MV-4-11 (cell line): Measurements from ENCODE around the gene WNK3.
A peak's percentile ranks its signal among the peaks of the same experiment; 100 is the strongest.

Experiments
- DNase-seq: peaks from one replicate; lab custom pipeline; 2025; lab: John Stamatoyannopoulos, UW

WNK3 gene

DNA sequence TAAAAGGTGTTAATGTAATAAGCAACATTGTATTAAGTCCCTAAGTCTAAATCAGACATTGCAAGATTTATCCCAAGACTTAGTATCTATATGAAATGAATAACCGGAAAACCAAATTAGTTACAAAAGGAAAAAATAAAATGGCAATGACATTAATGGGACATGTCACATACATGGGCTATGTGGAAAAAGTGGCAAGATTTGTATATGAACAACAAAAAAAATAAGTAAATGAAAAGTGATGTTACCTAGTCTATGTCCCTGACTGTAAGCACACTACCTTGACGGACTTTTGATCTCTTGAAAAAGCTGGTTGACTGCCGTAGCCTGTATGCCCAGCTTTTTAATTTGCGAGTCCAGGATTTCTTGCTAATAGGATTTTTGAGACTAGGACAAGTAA is 119.3 kb downstream of the WNK3 start:
- DNase-seq, result no peak

DNA sequence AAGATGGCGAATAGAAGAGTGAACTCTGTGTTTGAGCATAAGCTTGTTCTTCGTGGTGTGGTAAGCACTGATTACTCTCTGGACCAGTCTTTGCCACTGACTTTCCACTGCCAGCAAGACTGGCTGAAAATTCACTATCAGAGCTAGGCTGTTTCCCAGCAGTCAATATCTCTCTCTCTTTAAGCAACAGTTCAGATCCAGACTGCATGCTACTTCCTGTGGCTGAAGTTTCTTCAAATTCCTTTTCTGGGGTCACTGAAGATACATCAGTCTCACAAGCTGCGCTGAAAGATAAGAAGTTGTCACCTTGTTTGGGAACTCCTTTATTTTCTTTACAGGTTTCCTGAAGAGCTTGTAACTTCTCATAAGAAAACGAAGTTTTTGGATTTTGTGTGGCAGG is 120.8 kb downstream of the WNK3 start:
- no peak for DNase-seq

DNA sequence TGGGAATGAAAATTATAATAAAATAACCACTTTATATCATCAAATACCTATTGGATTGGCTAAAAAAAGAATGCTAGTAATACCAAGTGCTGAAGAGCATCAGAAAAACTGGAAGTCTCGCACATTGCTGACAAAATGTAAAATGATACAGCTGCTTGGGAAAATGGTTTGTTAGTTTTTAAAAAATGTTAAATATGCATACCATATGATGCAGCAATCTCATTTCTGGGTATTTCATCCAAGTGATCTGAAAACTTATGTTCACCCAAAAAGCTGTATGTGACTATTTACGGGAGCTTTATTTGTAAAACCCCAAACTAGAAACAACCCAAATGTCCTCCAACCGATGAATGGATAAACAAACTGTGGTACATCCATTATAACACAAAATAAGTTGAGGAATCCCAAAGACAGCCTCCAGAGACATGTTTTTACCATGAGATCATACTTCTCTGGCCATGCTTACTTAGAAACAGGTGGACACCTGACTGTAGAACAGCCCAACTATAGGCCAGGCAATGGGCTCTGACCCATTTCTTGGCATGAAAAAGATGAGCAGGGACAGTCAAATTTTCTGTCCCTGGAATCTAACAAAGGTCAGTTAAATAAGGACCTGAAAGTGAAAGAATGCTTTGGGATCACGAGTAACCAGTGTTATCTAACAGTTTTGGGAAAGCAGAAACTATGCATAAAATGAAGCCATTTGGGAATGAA is 127.3 kb downstream of the WNK3 start:
- DNase-seq, result no peak

DNA sequence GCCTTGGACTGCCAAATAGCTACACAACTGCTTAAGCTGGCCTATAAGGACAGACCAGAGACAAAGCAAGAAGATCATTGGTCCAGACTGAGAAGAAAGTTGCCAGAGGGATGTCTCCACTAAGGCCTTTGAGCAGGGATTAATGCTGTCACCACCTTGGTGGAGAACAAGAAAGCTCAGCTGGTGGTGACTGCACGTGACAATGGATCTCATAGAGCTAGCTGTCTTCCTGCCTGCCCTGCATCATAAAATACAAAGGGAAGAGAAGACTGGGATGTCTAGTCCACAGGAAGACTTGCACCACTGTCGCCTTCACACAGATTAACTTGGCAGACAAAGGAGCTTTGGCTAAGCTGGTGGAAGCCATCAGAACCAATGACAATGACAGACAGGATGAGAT is 134.3 kb downstream of the WNK3 start:
- no peak for DNase-seq

DNA sequence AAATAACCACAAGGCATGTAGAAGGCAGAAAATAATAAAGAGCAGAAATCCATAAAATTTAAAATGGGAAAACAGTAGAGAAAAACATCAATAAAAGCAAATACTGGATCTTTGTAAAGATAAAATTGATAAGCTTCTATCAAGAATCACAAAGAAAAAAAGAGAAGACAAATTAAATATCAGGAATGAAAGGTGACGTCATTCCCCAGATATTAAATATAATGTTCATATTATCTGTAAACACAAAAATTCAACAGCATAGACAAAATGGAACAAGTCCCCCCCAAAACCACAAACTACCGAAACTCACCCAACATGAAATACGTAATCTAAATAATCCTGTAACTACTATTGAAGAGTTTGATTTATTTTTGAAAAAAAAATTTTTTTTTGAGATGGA is 144.2 kb downstream of the WNK3 start:
- DNase-seq, result no peak

DNA sequence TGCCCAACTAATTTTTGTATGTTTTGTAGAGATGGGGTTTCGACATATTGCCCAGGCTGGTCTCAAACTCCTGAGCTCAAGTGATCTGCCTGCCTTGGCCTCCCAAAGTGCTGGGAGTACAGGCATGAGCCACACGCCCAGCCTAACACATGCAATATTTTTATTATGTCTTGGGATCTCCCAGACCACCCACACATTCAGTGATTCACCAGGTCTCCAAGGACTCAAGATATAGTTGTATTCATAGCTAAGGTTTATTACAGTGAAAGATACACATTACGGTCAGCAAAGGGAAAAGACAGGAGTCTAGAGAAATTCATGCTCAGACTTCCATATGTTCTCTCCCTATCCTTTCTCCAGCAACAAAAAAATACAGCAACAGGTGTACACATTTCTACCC is 149.3 kb downstream of the WNK3 start:
- no peak for DNase-seq

DNA sequence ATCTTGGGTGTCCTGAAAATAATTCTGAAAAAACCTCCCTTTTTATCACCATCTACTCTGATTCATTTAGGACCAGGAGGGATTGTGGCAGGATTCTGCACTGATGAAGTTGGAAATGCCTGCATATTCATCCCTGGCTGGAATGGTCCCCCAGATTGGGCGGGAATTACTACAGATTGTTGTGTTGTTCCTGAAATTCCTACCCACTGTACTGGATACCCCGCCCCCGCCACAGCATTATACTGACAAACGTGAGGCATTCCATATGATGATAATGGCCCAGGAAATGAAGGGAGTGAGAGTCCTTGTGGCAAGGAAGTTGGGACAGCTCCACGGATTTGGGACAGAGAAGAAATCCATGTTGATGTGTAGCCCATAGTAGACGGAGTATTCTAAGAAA is 159.6 kb downstream of the WNK3 start:
- DNase-seq, result no peak

DNA sequence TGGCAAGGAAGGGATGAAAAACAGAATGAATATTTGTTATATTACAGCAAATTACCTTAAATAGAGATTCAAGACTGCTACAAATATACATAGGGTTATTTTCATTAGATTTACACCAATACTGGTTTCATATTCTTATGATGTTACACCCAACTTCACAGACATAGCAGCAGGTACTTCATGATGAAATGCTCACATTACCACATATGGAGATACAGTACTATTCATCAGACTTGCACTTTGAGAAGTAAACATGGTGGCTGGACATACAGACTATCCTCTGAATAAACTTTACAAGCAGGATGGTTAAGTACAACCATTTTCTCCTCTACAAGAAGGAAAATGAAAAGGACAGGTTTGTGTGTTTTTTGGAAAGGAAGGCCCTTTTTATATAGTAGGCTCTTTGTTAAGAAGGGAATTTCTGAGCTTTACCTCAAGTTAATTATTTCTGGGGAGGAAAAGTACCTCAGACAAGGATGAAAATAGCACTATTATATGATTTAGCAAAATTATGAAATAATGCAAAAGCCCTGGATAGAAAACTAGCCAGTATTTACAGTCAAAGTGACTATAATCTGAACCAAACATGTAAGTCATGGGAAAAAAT is 162.8 kb downstream of the WNK3 start:
- no peak for DNase-seq

DNA sequence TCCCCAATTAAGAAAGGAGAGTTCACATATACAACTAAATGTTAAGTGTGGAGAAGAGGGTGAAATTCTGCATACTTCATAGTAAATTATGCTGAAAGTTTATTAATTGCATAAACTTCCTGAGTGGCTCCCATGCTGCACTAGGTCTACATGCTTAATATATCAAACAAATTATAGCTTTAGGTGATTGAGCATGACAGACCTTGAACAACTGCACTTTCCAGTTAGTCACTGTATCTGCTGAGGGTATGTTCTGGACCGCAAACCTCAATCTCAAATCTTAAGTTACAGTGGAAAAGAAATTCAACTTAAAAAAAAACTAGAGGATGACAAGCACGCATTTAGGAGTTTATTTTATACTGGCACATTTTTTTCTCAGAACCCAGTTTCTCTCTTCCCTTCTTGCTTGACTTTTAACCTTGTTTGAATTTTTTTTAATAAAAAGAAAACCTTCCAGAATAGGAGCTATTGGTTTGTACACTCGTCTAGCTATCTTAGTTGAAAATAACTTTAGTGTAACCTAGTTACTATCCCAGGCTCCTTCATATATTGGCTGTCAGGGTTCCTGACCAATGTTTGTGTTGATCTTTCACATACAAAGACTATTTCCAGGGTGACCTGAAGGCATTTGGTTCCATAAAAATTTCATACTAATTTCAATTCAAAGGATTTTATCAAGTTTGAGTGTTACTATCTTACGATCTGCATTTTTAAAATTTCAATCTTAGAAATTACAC is 164.6 kb downstream of the WNK3 start:
- no peak for DNase-seq

DNA sequence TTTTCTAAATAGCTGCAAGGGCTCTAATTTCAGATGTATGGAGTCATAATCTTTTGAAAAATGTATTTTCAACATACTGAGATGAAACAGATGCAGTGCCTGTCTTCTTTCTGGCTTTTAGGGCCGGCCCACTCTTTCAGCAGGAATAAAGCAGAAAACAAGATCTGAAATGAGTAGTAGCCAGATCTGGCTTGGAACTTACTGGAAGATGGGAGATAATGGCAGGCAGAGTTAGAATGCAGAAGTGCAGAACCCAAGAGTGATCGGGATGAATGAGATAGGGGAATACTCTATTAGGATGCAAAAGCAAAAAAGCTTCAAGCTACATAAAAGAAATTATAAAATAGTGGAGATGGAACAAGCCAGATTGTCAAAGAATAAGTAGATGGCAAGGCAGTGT is 173.4 kb downstream of the WNK3 start:
- no peak for DNase-seq

DNA sequence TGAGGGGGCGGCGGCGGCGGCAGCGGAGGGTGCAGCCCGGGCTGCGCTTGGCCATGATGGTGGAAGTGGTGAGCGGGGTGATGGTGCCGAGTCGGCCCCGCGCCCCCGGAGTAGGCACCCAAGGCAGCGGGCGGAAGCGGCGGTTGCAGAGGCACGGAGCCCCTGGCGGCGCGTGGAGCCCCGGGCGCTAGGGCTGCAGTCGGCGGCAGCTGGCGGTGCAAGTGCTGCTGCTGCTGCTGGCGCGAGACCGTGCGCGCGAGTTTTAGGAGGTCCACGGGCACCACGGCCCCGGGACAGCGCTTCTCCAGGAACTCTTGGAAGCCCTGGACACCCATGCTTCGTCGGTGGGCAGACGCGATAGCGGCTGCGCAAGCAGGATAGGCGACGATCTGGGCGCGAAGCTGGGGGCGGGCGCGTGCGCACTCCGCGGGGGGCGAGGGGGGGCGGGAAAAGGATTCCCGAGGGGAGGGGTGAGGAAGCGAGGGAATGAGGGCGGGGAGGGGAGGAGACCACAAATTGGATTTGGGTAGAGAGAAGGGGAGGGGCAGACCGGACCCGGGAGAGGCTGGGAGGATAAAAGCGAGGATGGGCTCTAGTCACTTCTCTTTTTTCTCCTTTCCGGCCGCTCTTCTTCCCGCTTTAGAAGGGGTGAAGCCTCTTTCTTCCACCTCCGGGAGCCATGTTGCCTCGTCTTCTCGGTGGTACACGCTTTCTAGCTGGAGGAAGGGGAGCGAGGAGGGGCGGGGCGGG is 174.8 kb downstream of the WNK3 start, which contains the start of gene FAM120C:
Gene FAM120C, minus strand, starts transcription at position 391 of the 750 bp plus-strand sequence. Its CDS starts 56 bp downstream, at position 335.
- peak; percentile 79 for DNase-seq

DNA sequence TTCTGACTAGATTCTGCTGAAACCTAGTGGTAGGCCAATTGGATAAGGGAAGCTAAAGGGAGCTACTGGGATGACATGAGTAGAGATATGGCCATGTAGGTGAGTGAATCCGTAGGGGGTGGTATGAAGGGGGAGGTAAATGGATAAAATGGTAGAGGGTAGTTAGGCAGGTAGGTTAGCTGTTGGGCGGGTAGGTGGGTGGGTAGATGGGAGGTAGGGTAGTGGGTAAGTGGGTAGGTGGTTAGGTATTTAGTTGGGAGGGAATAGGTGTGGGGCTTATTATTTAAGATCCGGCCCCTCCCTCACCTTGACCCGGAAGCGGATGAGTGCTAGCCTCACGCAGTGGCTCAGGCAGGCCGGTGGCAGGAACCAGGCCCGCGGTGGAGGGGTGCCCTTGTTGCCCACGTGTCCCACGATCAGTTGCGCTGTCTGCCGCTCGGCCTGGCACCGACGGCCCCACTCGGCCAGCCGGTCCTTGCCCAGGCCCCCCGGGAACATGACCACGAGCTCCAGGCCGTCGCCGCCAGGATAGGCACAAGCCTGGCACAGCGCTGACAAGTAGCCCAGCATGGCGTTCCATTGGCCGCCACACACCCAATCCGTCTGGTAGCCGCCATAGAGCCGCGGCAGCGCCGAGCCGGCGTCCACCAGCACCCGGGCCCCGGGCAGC is 175.5 kb downstream of the WNK3 start:
- DNase-seq, result peak; percentile 34

DNA sequence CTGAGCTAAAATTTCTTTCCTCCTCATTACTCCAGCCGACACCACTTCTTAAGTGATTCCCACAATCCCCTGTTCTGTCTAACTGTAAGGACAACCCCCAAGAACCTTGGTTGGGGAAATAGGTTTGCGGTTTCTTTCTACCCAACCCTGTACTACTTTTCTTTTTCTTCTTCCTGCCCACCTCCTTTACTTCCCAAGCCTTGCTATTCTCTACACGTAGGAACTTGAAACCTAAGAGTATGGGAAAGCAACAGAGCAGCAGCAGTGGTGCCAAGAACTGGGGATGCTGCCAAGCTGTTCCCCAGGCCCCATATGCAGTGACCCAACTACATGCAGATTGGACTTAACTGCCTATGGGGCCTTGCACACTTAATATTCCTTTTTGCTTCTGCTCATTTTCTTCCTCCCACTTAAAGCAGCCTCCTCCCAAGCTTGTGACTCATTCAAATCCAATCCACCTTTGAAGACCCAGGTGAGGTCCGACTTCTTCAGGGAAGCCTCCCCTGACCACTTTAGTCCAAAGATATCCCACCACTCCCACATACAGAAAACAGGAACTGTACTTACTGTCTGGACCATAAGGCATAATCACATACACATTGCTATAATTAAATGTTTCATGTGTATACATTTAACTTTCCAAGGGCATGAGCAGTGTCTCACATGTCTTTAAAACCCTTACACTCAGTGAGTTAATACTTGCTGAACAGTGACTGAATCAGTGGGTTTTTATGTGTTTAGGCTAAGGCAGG is 176.5 kb downstream of the WNK3 start:
- DNase-seq, result peak; percentile 4

DNA sequence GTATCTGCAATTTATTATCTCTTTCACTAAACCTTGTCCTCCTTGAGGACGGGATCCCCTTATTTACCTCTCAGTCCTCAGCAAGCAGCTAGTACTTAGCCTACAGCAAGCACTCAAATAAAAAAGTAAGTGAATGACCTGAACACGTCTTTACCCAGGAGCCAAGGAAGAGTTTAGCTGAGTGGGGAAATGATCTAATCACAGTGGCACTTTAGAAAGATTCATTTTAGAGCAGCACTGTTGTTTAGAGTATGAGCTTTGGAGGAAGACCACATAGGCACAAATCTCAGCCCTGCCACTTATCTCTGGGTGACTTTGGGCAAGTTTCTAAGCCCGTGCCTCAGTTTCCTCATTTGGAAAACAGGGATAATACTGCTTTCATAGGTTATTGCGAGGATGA is 177.4 kb downstream of the WNK3 start:
- no peak for DNase-seq

DNA sequence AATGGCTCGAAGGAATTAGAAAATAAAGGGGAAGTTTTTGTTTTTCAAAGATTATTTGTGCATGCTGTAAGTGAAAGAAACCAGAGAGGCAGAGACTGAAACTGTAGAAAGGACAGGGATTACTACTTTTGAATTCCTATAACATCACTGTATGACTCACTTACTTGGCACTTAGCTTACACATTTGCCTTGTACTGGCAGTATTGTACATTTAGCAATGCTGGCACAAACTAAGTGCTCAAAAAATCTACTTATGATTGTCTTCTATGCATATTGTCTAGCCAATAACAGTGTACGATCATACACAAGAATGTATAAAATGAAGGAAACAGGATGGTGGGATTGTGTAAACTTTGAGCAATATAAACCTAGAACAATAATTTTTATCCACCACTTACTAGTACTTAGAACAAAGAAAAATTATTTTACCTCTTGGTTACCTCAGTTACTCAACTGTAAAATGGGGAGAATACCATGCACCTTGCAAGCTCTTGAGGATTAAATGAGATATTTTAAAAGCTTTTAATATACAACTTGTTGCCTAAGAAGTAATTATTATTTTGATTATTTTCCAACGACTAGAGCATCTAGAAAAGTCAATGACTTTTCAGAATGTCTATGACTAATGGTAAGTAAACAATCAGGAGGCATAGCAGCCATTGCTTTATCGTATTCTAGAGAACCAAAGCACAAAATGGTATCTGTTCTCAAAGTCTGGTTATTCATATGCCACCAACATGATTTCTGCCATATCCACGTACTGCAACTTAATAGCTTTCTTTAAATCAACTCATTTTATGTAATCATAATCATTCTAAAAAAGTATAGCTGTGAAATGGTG is 179.5 kb downstream of the WNK3 start:
- peak; percentile 28 for DNase-seq

DNA sequence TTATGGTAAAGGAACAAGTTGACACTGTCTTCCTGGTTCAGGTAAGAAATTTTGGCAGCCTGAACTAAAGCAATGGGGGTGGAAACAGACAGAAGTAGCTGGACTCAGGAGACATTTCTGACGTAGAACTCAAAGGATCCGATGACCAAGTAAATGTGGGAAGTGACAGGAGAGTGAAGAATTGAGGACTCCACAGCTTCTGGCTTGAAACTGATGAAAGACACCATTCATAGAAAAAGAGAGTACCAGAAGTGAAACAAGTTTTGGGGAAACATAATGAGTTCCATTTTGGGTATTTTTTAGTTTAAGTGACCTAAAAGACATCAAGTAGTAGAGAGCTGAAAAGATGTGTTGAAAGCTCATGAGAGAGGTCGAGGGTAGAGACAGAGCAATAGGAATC is 180.5 kb downstream of the WNK3 start:
- DNase-seq, result no peak

DNA sequence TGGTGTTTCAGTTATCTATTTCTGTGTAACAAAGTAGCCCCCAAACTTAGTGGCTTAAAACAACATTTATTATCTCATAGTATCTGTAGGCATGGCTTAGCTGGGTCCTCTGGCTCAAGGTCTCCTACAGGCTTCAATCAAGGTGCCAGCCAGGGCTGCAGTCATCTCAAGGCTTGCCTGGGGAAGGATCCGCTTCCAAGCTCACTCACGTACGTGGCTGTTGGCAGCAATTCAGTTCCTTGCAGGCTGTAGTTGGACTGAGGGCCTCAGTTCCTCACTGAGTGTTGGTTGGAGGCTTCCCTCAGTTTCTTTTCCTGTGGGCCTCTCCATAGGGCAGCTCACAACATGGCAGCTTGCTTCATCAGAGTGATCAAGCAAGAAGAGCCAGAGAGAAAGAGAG is 184.1 kb downstream of the WNK3 start:
- no peak for DNase-seq

DNA sequence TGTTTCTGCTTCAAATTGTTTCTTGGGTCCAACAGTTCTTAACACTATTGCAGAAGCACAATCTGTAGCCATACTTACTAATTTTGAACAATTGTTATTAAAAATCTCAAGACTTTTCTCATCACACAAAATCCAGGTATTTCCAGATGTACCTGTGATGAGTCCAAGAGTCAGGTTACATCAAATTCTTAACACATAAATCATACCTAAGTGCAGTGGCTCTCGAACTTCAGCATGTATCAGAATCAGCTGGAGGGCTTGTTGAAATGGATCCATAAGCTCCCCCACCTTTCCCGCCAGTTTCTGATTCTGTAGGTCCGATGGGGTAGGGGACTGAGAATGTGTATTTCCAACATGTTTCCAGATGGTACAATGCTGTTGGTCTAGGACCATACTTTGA is 185.4 kb downstream of the WNK3 start:
- no peak for DNase-seq

DNA sequence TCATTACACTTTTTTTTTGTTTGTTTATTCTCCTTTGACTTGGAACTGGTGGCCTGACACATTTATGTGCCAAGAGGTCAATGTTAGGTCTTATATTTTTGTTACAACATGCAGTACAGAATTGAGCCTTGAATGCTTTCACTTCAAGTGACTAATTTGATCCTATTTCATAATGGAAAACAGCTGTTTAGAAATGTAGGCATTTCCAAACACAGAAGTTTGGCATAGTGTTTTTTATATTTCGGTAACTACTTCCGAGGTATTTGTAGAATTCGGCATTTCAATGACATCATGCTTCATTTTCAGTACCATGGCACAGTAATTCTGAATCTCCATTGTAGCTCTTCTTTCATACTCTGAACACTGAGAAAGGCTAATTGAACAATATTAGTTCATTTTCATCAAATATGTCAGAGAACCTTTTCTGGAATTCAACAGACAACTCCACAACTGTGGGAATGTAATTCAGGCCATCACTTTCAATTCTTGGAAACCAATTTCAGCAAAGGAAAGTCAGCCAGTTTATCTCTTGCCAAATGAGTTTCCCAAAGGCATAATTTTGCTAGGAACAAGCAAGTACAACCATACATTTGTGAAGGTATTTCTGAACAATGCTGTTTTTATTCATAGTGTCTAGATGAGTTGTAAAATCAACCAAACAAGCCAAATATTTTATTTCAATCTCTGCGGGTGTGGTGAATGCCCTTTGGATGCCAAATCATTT is 186.2 kb downstream of the WNK3 start:
- DNase-seq, result peak; percentile 15

DNA sequence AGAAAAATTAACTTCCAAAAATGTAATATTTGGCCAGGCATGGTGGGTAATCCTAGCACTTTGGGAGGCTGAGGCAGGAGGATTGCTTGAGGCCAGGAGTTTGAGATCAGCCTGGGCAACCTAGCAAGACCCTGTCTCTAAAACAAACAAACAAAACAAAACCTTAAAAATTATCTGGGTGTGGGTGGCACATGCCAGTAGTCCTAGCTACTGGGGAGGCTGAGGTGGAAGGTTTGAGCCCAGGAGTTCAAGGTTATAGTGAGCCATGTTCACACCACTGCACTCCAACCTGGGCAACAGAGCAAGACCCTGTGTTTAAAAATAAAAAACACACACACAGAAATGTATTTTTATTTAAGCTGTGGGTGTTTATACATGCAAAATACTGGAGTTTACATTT is 186.8 kb downstream of the WNK3 start:
- DNase-seq, result no peak
